ENCODE measurements around the gene TMIE.

Gene TMIE

GRCh38 chr3:46701181-46701939 is at the start of gene TMIE:
Gene TMIE (plus strand): TSS chr3:46701392. CDS start chr3:46701488, 96 bp downstream.
- no peak for DNase-seq

DNA sequence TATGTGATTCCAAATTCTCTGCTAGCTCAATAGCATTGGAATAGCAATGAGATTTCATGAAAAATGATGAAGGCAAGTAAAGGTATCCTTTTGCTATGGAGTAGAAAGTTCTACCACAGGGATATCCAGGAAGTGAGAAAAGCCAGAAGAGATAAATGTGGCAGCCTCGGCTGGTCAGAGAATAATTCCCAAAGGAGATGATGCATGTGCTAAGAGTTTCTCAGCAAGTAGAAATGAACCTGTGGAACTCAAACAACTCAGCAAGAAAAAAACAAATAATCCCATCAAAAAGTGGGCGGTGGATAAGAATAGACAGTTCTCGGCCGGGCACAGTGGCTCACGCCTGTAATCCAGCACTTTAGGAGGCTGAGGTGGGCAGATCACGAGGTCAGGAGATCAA is 45.9 kb upstream of the TMIE start:
- no peak for DNase-seq

DNA sequence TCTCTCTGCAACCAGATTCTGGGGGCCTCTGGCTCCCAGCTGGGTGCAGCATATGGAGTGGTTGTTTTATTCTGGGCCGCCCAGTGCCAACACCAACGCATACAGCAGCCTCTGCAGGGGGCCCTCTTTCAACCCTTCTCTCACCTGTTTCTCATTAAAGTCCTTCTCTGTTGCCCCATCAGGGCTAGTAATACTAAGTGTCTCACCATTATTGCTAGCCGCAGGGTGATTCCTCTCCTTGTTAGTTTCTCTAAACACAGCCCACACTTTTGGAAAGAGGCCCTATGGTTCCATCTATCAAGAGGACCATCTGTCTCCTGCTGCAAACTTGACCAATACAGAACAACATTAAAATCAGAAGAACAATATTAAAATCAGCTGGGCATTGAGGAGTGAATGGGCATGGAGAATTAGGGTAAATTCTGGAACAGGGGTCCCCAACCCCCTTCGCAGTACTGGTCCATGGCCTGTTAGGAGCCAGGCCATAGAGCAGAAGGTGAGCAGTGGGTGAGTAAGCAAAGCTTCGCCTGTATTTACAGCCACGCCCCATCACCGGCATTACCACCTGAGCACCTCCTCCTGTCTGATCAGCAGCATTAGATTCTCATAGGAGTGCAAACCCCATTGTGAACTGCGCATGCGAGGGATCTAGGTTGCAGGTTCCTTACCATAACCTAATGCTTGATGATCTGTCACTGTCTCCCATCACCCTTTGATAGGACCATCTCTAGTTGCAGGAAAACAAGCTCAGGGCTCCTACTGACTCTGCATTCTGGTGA is 44.2 kb upstream of the TMIE start:
- peak; percentile 6 for DNase-seq

GRCh38 chr3:46659285-46659684 is 41.9 kb upstream of the TMIE start:
- DNase-seq = no peak

DNA sequence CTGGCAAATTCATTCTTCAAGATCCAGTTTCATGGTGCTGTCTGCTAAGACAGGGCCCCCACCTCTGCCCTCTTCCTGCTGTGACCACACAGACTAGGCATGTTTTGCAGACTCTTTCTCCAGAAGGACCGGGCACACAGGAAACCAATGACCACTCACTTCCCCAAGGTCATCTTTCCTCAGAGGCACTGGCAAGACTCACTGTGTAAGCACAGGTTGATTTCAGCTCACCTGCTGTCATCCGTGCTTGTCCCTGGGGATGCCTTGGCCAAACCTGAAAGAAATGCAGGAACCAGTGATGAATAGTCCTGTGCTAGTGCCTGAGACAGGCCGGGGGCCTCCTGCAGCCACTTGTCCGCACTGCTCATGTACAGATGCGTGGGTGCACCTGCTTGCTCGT is 41.2 kb upstream of the TMIE start:
- DNase-seq = no peak

DNA sequence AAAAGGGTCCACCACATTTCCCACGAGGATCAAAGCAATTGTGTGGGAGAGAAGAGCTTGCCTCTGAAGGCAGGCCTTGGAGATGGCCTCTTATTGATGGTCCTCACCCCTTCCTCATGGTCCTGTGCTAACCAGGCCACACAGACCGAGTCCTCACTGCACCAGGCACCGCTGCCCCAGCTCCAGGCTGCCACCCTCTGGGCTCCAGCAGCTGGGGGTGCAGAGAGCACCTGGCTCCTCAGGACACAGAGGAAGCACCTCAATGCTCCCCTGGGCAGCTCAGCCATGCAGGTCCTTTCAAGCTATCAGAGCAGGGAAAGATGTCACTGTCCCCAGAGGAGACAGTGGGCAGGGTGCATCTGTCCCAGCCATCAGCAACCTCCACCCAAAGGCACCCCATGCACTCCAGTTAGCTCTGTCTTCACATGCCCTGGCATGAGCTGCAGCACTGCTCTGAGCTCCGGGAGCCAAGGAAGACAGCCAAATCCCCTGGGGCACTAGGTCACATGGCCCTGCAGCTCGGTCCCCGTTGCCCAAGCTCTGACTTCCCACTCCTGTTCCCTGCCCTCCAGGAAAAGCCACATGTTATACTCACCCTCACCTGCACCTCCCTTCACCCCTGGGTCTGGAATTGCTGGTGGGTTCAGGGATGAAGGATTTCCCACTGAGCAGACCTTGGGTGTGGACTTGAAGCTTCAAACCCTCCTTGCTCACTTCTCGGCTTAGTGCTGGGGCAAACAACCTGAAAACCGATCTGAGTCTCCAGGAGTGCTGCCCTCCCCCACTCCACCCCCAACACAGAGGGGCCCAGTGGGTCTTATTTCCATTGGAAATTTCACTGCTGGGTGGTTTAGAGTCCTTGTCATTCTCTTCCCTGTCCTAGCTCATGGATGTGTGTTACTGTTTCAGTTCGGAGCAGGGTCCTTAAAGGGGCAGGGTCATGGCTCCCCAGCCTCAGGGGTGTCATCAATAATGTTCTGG is 40.4 kb upstream of the TMIE start:
- no peak for DNase-seq

- no peak for DNase-seq
Measured at GRCh38 chr3:46661776-46662766, 39.1 kb upstream of the TMIE start.

GRCh38 chr3:46662771-46663551 is 38.2 kb upstream of the TMIE start:
- no peak for DNase-seq

DNA sequence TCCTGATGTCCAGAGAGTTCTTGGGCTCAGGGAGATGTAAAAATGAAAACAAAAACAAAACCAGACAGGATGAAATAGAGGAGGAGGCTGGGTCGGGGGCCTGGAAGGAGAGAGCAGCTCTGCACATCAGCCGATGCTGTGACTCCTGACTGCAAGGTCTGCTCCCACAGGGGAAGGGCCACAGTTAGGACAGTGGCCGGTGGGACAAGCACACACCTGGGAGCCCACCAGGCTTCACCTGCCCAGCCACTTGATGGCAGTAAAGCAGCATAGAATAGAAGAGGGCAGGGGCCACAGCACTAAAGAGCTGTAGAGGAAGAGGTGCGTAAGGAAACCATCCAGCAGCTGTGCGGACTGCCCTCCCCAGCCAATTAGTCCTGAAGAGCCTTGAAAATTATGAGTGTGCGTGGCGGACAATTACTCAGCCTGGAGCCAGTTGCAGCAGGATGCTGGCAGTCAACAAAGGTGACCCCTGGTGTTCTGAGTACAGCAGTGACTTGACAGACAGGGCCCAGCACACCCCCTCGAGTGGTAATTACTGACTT is 37.5 kb upstream of the TMIE start:
- peak; percentile 72 for DNase-seq

GRCh38 chr3:46664188-46664970 is 36.8 kb upstream of the TMIE start:
- no peak for DNase-seq

DNA sequence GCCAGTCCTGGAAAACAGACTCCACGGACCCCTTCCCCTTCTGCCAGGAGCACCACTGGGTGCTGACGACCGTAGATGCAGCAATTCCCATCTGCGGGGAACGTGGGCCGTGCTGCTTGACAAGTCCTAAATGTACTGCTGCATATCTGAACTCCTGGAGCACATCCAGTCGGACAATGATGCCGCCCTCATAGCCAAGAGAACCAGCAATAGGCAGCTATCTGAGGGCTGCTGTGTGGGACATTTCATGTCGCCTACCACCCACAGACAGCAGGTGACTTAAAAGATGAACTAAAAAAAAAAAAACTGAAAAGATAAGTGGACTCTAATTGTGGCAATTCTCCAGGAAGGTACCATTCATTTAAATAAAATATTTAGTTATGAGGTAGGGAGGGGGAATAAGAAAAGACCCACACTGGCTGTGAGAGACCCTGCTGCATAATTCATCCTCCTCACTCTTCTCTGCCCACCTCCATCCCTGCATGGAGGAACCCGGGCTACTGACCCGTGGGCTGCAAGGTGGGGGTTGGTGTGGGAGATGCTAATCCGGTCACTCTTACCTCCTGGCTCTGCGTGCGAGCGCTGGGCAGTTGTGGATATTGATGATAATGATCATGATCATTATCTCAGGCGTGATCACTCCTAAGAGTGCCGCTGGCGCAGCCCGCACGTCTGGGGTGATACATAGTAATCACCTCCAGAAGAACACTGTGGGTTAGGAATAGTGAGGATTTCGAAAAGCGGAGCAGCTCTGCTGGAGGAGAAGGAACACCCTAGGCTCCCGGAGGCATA is 36.0 kb upstream of the TMIE start:
- no peak for DNase-seq

GRCh38 chr3:46665763-46666452 is 35.3 kb upstream of the TMIE start:
- peak; percentile 18 for DNase-seq

DNA sequence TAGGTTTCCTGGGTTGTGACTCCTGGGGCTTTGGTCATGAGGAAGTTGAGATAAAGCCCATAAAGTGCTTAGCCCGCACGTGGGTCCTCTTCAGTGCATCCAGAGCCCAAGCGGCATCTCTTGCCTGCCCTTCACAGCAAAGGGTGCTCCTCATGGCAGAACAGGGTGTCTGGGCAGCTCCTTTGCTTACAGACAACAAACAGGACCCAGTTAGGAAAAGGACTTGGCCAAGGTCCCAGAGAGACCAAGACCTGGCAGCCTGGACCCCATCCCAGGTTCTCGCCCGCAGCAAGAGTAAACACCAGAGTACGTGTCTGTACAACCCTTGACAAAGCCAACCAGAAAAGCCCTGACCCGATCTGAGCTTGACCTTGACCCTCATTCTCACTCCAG is 34.7 kb upstream of the TMIE start:
- no peak for DNase-seq

DNA sequence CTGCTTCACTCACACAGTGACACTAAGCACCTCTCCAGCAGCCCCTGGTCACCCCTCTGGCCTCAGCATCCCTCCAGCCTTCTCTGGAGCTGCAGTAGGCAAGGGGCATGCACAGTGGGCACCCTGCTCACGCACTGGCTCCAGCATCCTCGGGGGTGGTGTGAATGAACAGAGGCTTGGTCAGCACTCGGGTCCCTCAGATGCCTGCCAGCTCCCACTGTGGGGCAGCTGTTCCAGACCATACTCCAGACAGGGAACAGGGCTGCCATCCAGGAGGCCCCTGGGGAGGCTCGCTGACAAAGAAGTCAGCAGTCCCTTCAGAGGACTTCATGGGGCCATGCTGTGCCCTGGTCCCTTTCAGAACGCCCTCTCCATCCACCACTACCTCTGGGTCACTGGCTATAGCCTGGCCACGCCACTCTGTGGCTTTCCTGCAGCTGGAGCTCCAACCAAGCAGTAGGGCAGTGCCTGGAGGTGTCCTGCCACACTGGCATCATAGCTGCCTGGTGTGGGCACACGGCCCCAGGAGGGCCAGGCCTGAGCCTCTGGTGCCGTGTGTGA is 34.1 kb upstream of the TMIE start:
- DNase-seq = no peak

- no peak for DNase-seq
Measured at GRCh38 chr3:46667657-46668056, 33.5 kb upstream of the TMIE start.

DNA sequence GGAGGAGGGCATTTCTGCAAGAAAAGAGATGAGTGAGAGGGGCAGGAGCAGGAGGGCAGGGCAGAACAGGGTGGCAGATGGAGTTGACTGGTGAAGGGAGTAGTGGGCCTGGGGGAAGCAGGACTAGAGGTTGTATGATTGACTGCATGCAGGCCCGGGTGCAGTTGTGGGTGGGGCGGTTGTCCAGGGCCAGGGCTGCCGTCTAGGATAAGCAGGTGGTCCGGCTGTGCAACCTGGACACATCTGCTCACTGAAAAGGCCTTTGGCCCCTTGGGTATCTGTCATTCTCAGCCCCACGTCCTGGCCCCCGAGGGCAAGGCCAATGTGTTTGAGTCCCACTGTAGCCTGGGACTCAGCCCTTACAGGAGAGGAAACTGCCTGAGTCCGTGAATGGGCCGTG is 33.1 kb upstream of the TMIE start:
- DNase-seq = no peak

- DNase-seq = no peak
Measured at GRCh38 chr3:46668591-46668990, 32.6 kb upstream of the TMIE start.
